GM23248 (cell line): ENCODE data around the gene NOTCH1.

Experiments
- EZH2 ChIP-seq: fragments of 200-600 bp; sonication (generic); IDR thresholded peaks from 2 replicates; pipeline ENCODE4 v1.6.1; 2018; ENCODE audit warnings: antibody characterized with exemption, mild to moderate bottlenecking; ENCODE audit not compliant: insufficient read depth, poor library complexity, severe bottlenecking
- EZH2phosphoT487 ChIP-seq: fragments of 200-600 bp; sonication (generic); IDR thresholded peaks from 2 replicates; pipeline ENCODE4 v1.6.1; 2018; ENCODE audit warnings: antibody characterized with exemption, moderate library complexity, mild to moderate bottlenecking, low read depth; ENCODE audit not compliant: insufficient read depth

DNA sequence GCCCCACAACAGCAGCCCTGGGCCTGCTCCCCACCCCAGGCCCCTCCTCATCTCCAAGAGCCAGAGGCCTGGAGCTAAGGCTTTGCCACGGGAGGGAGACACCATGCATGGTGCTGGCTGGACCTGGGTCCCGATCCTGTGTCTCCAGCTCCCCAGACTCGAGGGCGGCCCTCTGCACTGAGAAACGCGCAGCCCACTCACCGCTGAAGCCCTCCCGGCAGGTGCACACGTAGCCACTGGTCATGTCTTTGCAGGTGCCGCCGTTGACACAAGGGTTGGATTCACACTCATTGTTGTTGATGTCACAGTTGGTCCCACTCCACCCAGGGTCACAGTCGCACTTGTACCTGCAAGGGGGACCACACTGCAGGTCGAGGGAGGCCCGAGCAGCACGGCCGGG, 32.7 kb downstream of the NOTCH1 start:
- TF ChIP-seq EZH2 (no peak), EZH2phosphoT487 (no peak)
